Measurements from ENCODE around the gene PNMA6E.

Gene PNMA6E

DNA sequence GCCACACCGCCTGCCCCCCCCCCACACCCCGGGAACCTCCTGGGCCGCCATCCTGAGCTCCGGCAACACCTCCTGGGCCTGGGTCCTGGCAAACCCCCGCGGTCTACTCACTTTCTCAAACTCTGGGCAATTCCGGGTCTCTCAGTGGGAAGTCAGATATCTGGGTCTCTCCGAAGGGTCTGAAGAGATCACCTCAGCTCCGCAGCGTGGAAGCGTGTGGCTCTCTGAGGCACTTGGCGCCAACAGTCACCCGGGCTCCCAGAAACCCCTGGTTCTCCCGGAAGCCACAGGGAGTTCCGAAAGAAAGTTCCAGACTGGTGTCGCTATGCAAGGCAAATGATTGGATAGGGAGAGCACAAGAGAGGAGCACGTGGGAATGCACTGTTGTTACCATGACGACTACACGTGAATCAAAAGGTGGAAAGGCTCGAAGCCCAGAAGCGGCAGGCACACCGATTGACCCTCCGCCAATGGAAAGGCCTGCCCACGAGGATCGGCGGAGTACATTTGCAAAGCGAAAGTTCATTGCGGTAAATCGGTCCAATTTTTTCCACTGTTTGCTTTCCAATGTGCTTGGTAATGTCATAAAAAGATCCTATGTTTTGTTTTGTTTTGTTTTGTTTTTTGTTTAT, at the start of gene PNMA6E:
PNMA6E (minus strand) TSS at position 218 of the 632 bp plus-strand sequence. CDS start 2,501 bp downstream, outside the sequence.
- DNase-seq = no peak

DNA sequence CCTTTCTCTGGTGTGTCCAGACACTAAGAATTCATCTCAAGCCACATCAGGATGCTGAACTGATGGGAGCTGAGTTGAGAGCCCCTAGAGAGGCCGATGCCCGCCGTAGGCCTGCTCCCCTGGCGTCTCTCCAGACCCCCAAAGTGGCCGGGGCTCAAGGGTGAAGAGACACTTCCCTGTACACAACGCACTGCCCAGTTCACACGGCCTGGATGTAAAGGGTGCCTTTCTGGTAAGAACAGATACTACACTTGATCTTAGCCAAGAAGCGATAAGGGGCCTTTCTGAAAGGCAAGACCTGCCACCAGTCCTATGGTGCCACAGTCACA, 49.8 kb upstream of the PNMA6E start:
- DNase-seq = no peak

DNA sequence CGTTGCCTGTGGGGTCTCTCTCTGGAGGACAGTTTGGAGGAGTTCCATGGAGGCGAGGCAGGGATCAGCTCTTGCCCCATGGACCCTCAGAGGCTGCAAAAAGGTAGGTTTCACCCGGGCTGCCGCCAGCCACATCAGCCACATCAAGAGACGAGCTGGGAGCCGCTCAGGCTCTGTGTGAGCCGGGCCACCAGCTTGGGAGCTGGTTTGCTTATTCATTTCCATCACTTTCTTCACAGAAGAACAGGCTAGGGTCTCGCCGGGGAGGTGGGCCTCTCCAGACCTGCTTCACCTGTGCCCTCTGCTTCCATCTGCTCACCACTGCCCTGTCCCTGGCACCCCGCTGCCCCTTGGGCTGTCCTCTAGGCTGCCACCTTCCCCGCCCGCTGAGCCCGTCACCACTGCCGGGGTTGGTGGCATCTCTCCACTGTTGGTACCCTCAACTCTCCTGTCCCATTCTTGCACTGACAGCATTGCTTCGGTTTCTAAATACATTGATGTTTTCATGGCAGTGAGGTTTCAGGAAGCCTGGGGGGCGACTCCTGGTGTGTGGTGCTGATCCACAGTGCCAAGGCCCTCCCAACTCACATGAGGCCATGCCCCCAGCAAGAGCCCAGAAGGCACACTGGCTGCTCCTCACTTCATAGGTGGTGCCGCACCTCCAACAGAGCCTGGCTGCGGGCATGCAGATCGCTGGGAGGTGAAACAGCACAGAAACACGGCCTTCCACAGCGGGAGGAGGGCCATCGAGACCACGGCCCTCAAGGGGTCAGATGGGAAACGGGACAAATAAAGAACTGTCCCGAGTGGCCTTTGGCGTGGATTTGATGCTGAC, 49.2 kb upstream of the PNMA6E start:
- no peak for DNase-seq

DNA sequence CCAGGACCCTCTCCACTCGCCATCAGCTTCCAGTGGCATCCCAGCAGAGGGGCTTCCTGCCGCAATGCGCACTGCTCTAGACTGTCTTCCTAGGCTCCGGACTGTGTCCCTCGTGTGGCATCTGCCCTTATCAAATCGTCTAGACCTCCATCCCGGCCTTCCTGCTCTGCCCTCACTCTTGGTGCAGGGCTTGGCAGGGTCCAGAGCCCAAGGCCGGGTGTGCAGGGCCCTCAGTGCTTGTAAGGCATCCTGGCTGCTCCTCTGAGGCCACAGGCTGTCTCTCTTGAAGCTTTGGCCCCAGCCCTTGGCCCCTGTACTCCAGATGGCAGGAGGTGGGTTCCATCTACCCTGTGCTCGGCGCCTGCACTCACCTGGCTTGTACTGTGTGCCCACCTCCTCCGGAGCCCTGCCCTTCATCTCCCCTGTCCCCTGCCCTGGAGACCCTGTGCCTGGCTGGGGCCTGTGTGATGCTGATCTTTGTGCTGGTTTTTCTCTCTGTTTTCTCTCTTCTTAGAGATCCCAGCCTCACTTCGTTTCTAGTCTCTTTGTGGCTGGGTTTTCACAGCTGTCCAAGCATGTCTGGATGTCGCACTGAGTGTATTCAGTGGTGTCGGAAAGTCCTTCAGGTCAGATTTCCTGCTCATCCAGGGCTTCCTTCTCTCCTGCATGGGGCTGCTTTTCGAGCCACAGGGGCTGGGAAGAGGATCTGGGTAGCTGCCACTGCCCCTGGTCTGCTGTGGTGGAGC, 48.4 kb upstream of the PNMA6E start:
- DNase-seq = no peak

DNA sequence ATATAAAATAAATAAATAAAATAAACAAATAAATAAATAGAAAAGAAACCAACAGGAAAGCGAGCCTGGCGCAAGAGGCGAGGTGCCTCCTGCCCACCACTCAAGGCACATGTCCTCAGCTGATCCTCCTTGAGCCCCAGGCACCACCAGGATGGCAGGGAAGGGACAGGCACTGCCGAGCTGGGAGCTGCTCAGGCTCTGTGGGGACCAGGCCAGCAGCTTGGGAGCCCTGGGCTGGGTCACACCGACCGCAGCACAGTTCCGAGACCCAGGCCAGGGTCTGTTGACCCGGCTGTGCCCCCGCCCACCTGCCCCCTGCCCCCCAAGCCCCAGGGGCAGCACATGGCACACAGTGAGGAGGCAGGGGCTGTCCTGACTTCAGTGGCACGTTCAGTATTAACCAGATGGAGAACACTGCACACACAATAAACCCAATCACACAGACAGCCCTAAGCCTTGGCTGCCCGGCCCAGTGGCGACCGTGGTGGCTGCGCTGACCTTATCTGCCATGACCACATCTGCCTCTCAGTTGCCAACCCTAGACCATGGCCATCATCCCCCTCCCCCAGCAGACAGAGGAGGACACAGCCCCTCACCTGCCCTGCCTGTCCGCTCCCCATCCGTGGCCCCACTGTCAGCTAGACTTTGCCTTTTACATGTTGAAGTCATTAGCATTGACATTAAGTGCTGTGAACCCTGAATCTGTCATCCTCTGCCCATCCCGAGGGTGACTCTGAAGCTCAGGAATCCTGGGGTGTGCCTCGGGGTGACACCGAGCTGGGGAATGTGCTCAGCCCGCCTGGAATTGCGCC, 47.6 kb upstream of the PNMA6E start:
- no peak for DNase-seq

DNA sequence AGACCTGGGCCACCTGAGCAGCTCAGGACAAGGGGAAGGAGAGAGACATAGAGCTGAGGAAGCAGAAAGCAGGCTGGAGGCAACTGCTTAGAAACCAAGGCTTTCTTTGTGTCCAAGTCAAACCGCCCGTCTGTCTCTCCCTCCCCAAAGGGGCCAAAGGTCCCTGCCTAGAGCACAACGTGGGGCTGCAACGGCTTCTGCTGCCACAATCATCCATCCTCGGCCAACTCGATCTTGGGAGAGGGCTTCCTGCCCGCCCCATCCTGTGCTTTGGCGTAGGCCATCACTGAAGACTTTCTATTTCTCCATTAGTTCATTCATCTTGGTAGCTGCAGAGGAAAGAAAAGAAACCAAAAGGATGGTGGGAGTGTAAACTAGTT, 46.4 kb upstream of the PNMA6E start:
- no peak for DNase-seq

DNA sequence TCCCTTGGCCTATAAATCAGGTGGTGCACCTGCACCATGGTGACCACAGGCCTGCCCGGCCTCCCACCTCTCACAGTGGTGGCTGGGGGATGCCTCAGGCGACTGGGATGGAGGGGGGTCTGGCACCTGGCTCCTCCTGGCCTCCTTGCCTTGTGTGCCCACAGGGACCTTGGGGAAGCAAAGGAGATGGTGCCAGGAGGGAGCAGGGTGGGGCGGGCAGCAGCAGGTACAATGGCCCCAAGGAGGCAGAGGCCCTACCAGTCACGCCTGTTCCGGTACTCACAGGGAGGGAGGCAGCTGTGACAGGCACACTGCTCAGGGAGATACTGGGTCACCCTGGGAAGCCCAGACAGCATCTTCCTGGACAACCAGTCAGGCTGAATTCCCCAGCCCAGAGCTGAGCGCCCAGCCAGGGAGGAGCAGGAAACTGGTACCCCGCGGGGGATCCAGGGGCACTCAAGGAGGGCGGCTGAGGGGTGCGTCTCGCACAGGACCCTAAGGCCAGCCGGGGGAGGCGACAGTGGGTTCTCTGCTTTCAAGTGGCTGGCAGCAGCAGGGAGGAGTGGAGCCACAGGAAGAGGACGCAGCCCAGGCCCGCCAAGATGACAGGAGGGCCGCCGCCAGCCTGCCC, 45.9 kb upstream of the PNMA6E start:
- no peak for DNase-seq

DNA sequence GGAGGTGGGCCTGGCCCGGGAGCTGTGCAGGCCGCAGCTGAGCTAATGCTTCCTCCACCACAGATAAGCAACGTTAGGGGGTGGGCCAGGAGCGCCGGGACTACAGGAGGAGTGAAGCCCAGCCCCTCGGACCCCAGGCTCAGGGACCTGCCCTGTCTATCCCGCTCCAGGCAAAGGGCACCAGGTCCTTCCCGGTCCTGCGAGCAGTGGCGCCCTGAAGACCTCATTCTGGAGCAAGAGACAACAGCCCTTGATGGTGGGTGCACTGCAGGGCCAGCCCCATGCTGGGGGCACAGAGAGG, 45.4 kb upstream of the PNMA6E start:
- no peak for DNase-seq

DNA sequence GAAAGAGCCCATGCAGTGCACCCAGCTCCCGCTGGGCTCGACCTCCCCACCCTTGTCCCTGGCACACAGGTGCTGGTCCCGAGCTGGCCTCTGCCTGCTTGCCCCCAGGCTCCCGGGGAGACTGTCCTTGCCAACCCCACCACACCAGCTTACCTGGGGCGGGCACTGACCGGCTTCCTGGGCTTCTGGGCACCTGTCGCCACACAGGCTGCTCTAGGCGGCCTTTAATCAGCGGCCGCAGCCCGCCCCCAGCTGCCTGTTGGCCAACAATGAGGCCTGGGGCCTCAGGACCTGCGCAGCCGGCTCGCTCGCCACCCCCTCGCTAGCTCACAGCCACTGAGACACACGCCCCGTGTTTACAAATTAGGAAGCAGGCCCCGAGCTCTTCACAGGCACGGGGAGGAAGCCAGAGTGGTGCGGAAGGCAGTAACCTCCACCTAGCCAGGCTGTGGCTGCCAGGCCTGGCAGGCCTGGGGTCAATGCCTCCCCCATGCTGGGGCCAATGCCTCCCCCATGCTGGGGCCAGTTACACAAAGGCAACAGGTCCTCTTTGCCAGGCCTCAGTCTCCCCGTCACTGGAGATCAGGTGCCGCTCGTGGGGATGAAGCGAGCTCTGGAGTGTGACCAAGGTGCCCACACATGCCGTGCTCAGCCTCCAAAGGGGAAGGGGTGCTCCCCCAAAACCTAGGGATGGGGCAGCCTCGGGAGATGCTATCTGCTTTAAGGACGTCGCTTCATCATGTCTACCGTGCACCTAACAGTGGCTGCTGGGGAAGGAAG, 44.9 kb upstream of the PNMA6E start, which contains the start of gene TREX2:
TREX2 (minus strand) TSS at position 201 of the 780 bp plus-strand sequence. CDS start 626 bp downstream, outside the sequence.
- no peak for DNase-seq

DNA sequence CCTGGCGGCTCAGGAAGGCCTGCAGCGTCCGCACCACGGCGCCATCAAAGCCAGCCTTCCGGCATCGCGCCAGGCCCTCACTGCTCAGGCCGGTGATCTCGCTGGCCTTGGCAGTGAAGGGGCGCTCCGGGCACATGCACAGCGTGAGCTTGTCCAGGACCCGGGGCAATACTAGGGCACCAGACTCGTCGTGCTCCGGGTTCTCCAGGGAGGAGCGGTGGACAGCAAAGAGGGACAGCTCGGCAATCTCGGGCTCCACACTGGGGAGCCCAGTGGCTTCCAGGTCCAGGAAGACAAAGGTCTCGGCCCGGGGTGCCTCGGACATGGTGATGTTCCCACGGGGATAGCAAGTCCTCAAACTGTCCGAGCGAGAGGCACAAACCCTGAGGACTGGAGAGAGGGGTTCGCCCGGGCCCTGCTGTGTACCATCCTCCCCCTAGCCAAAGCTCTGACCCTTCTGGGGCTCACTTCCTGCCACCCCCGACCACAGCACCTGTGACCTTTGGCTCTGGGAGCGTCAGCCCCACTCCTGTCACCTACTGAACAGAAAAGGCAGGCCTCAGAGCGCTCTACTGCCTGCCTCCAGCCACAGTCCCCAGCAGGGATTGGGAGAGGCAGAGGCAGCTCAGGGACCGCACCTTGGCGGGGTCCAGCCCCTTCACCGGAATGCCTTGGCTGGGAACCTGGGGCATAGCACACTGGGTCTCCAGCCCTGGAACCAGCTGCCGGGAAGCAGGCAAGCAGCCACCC, 44.1 kb upstream of the PNMA6E start:
- no peak for DNase-seq

DNA sequence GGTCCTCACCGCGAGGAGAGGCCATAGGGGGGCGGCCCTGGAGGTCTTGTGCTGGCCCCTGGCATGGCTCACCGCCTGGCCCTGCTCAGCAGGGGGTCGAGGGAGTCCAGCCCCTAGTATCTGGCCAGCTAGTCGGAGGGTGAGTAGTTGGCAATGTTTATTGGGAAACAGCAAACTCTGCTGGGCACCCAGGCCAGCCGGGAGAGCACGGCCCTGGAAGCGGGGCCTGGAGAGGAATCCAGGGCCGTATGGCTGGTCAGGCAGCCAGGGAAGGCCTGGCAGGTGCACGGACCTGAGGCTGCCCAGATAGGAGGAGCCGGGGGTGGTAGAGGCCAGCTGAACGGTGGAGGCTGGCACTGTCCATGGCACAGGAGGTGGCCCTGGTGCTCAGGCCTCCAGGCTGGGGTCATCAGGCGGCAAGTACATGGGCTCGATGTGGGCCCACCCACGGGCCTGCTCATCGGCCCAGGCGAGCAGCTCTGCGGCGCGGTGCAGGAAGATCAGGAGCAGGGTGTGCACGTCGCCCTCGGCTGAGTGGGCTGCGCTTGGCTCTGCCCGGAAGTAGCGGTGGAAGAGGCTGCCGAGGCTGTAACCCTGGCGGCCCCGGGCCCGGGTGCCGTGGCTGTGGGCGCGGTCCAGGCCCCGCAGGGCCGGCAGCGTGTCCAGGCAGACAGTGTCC, 43.3 kb upstream of the PNMA6E start:
- DNase-seq = no peak

DNA sequence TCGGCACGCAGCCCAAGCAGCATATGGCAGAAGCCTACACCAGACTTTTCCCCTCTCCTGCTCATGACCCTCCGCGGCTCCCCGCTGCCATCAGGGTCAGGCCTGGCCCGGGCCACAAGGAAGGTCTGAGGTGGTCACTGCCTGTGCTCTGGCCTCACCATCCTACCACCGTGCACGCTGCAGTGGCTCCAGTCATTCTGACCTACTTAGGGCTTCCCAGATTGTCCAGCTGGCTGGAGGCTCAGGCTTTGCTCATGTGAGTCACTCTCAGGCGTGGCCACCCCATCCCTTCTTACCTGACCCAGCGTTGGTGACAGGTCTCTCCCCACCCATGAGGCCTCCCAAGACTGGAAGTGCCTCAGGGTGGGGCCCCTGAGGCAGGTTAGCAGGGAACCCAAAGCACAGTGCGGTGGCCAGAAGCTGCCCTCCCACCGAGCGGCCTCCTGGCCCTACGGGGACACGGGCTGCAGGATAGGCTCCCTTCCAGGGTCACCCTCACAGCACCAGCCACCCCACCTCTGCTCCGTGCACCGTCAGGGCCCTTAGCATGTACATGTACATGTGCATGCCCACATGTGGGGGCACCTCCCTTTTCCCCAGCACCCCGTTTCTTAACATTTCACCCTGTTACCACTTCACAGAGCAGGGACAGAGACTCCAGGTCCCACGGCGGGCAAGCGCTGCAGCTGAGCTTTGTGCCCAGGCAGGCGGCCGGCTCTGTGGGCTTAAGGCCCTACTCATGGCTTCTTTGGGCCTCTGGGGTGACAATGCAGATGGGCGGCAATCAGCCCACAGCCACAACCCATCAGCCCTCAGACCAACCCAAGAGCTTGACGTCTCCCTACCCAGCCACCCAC, 42.6 kb upstream of the PNMA6E start:
- DNase-seq = no peak

DNA sequence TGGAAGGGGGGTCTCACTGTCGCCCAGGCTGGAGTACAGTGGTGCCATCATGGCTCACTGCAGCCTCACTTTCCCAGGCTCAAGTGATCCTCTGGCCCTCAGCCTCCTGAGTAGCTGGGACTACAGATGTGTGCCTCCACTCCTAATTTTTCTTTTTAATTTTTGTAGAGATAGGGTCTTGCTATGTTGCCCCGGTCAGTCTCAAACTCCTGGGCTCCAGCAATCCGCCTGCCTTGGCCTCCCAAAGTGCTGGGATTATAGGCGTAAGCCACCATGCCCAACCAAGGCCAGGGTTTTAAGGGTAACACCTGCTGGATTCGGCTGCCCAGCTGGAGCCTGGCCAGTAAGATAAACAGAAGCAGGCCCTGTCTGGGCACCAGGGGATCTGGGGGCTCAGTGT, 41.3 kb upstream of the PNMA6E start:
- no peak for DNase-seq

DNA sequence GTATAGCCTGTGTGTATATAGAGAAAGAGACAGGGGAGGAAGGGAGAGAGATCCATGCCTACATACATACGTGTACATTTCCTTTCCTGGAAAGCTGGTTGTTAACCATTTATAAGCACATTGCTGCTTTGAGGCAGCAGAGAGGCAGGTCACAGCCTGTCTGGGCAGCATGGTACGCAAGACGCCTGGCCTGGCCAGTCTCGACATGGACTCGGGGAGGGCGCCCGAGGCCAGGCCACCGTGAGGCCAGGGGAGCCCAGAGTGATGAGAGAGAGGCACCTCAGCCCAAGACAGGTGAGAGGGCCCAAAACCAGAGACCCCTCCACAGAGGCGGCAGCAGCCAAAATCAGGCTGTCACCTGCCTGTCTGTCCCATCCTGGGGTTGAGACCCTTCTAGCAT, 40.8 kb upstream of the PNMA6E start:
- no peak for DNase-seq

DNA sequence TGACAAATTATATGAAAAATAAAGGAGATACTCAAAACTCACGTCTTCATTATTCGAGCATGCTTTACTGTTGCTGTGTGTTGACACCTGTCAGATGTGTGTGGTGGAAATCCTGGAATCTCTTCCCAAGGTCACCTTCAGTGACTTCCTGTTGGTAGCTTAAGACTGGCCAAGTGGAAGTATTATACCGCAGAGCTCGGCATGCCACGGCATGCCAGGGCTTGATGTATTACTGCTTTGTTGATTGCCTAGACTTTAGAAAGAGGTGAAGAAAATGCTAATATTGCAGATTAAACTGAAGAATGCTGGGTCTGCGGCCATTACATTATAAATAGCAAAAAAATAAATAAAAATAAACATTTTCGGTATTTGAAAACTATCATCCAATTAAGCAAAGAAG, 40.1 kb upstream of the PNMA6E start:
- no peak for DNase-seq

DNA sequence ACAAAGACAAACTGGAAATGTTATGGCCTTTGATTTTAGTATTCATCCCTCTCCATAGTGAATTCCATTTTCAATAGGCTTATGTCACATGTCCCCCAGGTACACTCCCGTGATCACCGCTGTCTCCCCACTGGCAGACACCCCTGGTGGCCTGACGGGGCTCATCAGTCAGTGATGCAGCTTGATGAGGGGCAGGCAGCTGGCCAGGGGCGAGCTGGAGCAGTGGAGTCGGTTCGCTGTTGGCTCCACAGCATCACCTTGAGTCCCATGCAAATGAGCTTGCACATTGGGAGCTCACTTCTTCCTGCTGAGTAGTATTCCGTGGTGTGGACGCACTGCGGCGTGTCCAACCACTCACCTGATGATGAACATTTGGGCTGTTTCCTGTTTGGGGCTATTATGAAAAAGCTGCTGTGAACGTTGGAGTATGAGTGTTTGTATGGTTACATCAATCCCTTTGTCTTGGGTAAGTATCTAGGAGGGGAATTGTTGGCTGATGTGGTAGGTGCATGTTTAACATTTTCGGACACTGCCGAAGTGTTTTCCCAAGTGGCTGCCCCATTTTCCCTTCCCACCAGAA, 39.5 kb upstream of the PNMA6E start:
- no peak for DNase-seq

DNA sequence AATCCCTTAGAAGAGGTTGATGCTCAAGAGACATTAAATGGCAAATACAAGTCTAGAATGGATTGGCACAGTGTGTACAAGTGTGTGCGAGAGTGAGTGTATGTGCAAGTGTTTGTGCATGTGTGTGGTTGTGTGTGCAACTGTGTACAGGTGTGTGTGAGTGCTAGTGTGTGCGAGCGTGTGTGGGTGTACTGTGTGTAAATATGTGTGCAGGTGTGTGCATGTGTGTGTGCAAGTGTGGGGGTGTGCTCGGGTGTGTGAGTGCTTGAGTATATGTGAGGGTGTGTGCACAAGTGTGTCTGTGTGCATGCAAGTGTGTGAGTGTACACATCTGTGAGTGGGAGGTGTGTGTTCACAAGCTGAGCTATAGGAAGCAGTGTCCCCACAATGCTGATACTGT, 38.8 kb upstream of the PNMA6E start:
- DNase-seq = no peak

DNA sequence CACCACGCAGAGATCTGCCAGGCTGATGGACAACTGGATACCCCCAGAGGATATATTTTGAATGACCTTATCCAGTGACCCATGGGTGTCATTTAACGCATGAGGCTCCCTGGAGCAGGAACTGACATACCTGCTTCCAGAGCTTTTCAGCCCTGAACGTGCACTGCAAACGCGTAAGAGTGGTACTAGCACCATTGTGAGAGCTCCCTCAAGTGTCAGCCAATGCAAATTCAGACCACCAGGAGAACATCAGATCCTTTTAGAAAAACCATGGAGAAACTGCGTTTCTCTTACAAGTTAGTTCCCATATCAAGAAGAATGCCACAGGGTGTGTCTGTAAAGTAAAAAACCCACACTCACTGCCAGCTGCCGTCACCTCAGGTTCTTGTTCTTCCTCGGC, 37.4 kb upstream of the PNMA6E start:
- DNase-seq = no peak

DNA sequence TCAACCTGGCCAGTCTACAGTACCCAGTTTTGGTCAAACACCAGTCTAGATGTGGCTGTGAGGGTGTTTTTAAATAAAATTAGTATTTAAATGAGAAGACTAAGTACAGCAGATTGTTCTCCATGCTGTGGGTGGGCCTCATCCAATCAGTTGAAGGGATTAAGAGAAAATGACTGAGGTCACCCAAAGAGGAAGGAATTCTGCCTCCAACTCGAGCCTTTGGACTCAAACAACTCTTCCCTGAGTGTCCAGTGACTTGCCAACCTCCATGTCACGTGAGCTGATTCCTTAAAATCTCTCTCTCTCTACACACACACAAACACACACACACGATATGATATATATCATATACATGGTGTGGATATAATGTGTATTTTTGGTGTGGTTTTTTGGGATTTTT, 34.7 kb upstream of the PNMA6E start:
- DNase-seq = no peak
